Epithelial cell of proximal tubule (primary cell): ENCODE results near the gene C1QA. TPM values are rescaled to one million over a fixed set of nuclear protein-coding genes. Genes with fewer than 3 reads are reported as not detected.
"Not testable (repeated sequence)": the region's sequence is repeated elsewhere in the genome, so short reads cannot be mapped to it uniquely, and the experiment has no call there.

Source experiments
- DNase-seq: peaks from one replicate; pipeline ENCODE4 v3.0.0-alpha.2; 2011; ENCODE audit warnings: low read depth
- H3K4me3 ChIP-seq: 2 replicates; pipeline ENCODE4 v1.5.1; 2011; ENCODE audit warnings: low read depth, mild to moderate bottlenecking, low read length
- total RNA-seq: library from RNA; depleted of rRNA; stranded (reverse); fragments of >200 nt; gene quantifications from 2 replicates; pipeline ENCODE4 v1.2.3, GENCODE V29; 2015
- TF ChIP-seq, protein P1 (sequence below): conservative IDR thresholded peaks from 2 replicates; pipeline ENCODE4 v1.5.1; 2012; ENCODE audit warnings: low read depth, mild to moderate bottlenecking, low read length

C1QA gene
- total RNA-seq, 1 donor from 2014 or later, result not detected

DNA sequence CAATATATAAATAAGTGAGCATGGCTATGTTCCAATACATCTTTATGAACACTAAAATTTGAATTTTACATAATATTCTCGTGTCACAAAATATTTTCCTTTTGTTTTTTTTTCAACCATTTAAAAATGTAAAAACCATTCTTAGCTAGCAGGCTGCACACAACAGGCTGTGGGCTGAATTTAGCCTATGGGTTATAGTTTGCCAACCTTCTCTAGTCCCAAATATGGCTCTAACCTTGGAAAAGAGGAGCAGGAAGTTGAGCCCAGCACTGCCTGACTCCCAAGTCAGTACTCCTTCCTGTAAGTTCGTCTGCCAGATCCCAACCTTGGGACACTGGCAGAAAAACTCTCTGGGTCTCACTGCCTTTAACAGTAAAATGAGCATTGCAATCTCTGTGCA, 30.0 kb downstream of the C1QA start:
- TF ChIP-seq, protein P1, sequence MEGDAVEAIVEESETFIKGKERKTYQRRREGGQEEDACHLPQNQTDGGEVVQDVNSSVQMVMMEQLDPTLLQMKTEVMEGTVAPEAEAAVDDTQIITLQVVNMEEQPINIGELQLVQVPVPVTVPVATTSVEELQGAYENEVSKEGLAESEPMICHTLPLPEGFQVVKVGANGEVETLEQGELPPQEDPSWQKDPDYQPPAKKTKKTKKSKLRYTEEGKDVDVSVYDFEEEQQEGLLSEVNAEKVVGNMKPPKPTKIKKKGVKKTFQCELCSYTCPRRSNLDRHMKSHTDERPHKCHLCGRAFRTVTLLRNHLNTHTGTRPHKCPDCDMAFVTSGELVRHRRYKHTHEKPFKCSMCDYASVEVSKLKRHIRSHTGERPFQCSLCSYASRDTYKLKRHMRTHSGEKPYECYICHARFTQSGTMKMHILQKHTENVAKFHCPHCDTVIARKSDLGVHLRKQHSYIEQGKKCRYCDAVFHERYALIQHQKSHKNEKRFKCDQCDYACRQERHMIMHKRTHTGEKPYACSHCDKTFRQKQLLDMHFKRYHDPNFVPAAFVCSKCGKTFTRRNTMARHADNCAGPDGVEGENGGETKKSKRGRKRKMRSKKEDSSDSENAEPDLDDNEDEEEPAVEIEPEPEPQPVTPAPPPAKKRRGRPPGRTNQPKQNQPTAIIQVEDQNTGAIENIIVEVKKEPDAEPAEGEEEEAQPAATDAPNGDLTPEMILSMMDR, result no peak
- no peak for DNase-seq

GRCh38 chr1:22668840-22669239, 32.4 kb downstream of the C1QA start:
- not testable (repeated sequence) for DNase-seq, H3K4me3 ChIP-seq

More for the DNA sequence above, 30.0 kb downstream of the C1QA start:
- H3K4me3 ChIP-seq, result no peak overlapping the region

GRCh38 chr1:22670352-22670975, 34.0 kb downstream of the C1QA start:
- TF ChIP-seq, protein P1, result no peak
- DNase-seq, result no peak
- no peak overlapping the region for H3K4me3 ChIP-seq

DNA sequence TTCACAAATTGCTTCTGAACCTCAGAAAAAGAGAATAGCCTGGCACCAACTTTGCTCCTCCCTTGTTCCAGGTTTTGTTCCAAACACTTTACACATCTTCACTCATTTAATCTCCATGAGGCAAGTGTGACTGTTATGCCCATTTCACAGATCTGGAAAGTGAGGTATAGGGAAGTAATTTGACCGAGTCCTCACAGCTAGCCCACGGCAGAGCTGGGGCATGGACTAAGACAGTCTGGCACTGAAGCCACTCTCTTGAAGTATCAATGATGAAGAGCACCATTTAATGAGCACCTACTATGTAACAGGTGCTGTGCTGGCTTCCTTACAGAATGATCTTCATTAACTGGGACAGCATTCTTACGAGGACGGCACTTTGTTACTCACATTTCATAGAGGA, 35.6 kb downstream of the C1QA start:
- TF ChIP-seq, protein P1, result no peak
- H3K4me3 ChIP-seq, result no peak overlapping the region
- DNase-seq, result no peak

DNA sequence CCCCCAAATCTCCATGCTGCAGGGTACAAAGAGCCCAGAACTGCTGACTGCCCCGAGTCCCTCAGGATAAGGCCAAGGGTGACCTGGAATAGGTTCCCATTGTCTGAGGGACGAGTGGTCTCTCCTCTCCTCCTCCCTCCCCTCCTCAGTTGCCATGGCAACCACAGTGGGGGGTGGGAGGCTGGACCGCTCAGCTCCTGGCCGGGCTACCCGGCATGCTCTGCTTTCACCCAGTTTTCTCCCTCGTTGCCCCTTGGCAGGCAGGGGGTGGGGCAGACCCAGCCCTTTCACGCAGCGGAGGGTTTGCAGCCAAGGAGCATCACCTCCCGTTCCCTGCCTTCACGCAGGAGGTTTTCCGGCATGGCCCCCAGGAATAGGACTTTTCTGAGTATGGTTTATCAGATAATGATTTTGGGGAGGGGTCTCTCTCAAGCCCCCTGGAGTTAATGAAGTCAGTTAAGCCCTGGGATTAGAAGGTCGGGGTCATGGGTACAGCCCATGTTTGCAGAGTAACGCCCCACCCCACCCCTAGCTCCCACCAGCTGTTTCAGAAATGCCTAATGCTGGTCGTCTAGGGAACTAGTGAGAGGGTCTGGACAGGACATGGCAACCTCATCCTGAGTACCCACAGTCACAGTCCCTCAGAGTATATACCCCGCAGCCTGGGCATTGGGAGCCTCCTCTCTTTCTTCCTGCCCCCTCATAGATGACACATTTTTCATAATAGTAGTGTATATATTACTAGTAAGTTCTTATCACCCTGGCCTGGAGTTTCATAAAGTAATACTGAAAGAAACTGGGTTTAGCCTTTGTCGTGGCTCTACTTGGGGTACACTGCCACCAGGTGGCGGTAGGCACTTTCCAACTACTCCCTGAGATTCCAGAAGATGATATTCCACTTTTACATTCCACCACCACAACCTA, 37.3 kb downstream of the C1QA start:
- no peak overlapping the region for H3K4me3 ChIP-seq
- peak; percentile 1 for DNase-seq
- TF ChIP-seq, protein P1, result peak; percentile 97

GRCh38 chr1:22674410-22674749, 38.0 kb downstream of the C1QA start:
- TF ChIP-seq, protein P1, result no peak
- no peak for DNase-seq
- H3K4me3 ChIP-seq, result no peak overlapping the region

- not testable (repeated sequence) for DNase-seq
These were observed 39.7 kb downstream of the C1QA start for GRCh38 chr1:22676151-22676550.

More at GRCh38 chr1:22676151-22676550, 39.7 kb downstream of the C1QA start:
- H3K4me3 ChIP-seq, result not testable (repeated sequence)
